ENCODE results near the gene FAM227B. TPM values are rescaled to one million over a fixed set of nuclear protein-coding genes. Genes with fewer than 3 reads are reported as not detected.

FAM227B gene
- total RNA-seq, 4 donors from 2014 or later: 6.1 to 24.1 (median 12.5) TPM

Other genes starting within 250 kb of the FAM227B start
- 100 to 1,000 TPM in 1 of 4 donors, 10 to 100 TPM in 3; 67.5 to 106 (median 83.1) TPM for gene FGF7, start 197.6 kb downstream of the FAM227B start, total RNA-seq
- gene DTWD1, start 230 bp upstream of the FAM227B start, total RNA-seq: 10 to 100 TPM; 27.4 to 44.4 (median 29.2) TPM